Activated effector memory CD4-positive, alpha-beta T cell treated with Interleukin-2 at 50 U/mL for 16 hours (primary cell): ENCODE results near the gene MCOLN1.
"Not testable (repeated sequence)": the region's sequence is repeated elsewhere in the genome, so short reads cannot be mapped to it uniquely, and the experiment has no call there.

ENCODE experiments used
- DNase-seq: peaks from one replicate; pipeline ENCODE4 v3.0.0-alpha.2; 2020

The MCOLN1 gene

DNA sequence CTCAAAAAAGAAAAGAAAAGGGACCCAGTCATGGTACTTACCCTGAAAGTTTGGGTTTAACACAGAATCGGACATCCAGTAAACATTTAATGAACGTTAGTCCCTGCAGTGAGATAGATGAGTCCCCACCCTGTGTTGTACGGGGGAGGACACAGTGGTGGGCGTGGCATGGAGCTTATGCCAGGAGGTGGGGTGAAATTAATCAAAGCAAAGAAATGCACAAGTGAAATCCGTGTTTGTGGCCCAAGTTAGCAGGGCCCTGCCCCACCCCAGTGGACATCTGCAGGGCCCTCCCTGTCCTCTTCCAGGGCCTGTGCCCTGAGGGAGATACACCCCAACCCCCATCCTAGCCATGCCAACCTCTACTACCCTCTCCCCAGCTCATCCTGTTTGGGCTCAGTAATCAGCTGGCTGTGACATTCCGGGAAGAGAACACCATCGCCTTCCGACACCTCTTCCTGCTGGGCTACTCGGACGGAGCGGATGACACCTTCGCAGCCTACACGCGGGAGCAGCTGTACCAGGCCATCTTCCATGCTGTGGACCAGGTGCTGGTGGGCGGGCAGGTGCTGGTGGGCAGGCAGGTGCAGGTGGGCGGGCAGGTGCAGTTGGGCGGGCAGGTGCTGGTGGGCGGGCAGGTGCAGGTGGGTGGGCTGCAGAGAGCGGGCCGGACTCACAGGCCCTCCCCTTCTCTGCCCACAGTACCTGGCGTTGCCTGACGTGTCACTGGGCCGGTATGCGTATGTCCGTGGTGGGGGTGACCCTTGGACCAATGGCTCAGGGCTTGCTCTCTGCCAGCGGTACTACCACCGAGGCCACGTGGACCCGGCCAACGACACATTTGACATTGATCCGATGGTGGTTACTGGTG lies 3.9 kb downstream of the MCOLN1 start:
- no peak for DNase-seq

DNA sequence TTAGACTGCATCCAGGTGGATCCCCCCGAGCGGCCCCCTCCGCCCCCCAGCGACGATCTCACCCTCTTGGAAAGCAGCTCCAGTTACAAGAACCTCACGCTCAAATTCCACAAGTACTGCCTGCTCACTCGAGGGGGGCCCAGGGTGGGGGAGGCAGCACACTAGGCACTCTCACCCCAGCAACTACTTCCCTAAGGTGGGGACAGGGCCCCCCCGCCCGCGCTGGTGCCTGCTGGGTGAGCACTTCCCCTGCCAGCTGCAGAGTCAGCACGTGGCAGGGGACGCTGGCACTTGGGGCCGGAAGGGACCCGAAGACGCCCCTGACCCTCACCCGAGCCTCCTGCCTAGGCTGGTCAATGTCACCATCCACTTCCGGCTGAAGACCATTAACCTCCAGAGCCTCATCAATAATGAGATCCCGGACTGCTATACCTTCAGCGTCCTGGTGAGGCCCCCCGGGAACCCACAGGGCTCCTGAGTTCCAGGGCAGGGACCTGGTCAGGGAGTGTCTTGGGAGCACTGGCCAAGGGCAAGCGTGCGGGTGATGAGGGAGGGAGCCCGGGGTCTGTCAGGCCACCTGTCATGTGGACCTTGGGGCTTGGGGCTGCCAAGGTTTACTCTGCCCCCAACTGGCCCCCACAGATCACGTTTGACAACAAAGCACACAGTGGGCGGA lies 5.2 kb downstream of the MCOLN1 start:
- DNase-seq: no peak

DNA sequence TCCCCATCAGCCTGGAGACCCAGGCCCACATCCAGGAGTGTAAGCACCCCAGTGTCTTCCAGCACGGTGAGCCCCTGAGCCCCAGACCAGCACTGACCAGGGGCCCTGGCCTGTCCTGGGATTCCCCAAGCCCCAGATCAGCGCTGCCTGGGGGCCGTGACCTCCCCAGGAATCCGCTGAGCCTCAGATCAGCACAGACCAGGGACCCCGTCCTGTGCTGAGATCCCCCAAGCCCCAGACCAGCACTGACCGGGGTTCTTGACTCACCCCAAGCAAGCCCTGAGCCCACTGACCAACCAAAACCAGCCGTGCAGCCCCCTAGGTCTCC lies 5.7 kb downstream of the MCOLN1 start:
- no peak for DNase-seq

DNA sequence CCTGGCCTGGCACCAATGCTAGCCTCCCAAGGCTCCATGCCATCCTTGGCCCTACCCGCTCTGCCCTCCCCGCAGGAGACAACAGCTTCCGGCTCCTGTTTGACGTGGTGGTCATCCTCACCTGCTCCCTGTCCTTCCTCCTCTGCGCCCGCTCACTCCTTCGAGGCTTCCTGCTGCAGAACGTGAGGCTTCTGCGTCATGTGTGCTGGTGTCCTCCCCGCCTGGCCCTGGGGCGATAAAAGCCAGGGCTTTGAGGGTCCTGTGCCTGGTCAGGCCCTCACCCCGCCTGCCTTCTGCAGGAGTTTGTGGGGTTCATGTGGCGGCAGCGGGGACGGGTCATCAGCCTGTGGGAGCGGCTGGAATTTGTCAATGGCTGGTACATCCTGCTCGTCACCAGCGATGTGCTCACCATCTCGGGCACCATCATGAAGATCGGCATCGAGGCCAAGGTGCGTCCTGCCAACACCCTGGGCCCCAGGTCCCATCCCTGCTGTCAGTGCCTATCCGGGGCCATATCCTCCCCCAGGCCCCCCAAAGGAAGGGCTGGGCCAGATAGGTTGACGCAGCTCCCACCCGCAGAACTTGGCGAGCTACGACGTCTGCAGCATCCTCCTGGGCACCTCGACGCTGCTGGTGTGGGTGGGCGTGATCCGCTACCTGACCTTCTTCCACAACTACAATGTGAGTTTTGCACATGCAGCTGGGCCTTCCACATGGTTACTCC lies 6.3 kb downstream of the MCOLN1 start:
- DNase-seq: no peak

DNA sequence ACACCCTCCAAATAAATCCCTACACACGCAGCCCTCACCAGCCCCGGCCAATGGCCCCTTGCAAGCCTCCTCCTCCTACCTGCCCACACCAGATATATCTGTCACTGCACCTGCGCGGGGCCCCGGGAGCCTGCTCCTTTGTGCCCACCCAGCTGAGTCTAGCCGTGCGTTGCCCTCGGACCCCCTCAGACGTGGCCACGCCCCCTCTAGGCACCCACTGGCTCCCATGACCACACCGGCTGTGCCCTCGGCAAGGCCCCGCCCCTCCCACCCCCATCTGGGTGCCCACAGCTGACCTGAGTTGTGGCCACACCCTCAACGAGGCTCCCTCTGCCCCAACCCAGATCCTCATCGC lies 6.8 kb downstream of the MCOLN1 start:
- DNase-seq: no peak

DNA sequence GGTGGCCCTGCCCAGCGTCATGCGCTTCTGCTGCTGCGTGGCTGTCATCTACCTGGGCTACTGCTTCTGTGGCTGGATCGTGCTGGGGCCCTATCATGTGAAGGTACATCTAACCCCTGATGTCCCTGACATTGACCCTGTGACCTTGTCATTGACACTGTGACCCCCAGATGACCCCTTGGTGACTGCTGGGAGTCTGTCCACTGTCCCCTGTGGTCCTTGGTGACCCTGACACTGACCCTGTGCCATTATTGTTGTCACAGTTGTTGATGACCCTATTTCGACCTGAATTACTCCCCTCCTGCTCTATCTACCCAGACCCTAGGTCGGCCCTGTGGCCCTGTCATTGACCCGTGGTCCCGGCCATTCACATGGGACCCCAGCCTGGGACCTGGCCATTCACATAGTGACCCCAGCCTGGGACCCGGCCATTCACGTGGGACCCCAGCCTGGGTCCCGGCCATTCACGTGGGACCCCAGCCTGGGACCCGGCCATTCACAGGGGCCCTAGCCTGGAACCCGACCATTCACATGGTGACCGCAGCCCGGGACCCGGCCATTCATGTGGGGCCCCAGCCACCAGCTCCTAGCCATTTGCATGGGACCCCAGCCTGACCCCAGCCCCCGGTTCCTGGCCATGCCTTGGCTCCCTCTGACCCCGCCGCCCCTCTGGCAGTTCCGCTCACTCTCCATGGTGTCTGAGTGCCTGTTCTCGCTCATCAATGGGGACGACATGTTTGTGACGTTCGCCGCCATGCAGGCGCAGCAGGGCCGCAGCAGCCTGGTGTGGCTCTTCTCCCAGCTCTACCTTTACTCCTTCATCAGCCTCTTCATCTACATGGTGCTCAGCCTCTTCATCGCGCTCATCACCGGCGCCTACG lies 7.4 kb downstream of the MCOLN1 start:
- DNase-seq: no peak

DNA sequence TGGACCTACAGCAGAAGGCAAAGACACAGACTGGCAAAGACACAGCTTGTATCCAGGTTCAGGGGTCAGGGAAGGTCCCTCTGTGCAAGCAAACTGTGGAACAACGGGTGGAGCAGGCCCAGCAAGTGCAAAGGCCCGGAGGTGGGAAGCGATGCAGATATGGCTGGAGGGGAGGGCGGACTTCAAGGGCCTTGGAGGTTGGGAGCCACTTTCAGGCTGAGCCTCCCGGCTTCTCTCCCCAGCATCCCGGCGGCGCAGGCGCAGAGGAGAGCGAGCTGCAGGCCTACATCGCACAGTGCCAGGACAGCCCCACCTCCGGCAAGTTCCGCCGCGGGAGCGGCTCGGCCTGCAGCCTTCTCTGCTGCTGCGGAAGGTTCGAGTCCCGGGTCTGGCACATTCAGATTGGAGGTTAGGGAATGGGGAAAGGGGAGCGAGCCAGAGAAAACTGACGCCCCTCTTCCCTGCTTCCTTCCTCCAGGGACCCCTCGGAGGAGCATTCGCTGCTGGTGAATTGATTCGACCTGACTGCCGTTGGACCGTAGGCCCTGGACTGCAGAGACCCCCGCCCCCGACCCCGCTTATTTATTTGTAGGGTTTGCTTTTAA lies 11.0 kb downstream of the MCOLN1 start:
- DNase-seq: no peak

DNA sequence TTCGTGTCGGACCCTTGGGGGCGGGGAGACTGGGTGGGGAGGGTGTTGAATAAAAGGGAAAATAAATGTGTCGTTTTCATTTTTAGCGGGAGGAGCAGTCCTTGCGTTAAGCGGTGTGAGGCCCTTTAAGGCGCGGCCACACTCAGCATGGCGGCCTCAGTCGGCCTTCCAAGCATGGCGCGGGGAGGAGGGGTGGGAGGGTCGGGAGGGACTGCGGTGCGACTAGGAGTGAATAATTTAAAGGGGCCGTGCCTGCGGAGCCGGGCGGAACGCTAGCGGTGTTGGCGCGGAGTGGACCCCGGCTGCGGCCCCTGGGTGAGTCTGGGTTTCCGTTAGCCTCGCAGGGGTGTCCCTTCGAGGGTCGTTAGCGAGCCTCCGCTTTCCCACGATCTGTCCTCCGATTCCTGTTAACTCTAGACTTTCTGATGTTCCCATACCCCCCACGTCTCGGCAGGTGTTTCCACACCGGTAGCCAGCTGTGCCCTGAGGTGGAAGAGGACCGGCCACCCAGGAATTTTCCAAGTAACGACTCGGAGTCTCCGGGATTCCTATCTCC lies 11.6 kb downstream of the MCOLN1 start:
- DNase-seq: peak; percentile 77

DNA sequence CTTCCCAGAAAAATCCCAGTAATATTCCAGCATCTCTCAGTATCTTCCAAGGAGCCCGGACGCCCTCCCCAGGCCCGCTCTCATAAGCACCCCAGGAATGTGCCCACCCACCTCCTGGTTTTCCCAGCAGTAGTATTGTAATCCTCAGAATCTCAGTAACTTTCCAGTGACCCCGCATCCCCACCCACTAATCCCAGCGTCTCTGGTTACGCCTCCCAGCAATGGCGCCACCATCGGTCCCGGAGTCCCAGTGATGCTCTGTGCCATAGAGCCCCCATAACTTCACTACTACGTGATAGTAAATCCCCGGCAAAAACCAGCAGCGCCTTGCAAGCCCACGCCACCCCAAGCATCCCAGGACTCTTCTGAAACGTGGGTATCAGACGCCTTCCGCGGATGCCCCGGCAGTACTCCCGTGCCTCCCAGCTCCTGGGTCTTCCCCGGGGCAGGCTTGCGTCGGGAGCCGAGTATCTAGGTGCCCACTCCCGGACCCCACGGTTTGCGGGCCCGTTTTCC lies 12.2 kb downstream of the MCOLN1 start:
- no peak for DNase-seq

DNA sequence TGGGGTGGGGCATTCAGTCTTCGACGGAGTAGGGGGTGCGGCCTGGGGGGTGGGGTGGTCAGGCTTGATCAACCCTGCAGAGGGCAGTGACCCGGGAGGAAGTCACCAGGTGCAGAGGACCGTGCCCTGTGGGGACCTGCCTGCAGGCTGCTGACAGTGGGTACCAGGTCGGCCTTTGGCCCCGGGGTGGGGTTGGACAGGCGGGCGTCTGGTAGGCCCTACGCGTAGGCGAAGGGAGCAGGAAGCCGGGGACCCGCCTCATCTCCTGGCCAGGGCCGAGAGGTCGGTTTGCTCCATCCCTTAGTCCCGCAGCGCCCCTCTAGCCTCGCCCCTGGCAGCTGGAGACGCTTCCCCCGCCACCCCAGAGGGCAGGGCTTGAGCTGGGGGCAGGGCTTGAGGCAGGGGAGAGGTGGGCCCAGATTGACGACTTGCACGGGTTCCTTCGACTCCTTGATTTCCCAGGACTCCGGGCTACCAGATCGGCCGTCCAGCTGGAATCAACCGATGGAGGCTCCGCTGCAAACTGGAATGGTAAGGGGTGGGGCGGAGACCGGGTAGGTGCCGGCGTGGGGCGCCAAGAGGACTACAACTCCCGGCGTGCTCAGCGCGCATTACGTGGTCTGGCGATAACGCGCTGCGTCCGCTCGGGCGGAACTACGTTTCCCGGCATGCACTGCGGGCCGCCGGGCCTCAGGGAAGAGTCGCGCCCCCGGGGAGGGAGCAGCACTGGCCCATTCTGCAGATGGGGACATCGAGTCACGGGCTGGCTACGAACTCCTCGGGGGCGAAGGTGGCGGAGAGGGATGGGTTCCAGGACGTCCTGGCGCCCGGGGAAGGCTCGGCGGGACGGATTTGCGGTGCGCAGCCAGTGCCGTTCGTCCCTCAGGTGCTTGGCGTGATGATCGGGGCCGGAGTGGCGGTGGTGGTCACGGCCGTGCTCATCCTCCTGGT lies 12.9 kb downstream of the MCOLN1 start, which contains the start of gene PNPLA6:
TSS of gene PNPLA6 (plus strand) at position 671 of the 951 bp plus-strand sequence. CDS start at position 743, 72 bp downstream.
- peak; percentile 91 for DNase-seq

DNA sequence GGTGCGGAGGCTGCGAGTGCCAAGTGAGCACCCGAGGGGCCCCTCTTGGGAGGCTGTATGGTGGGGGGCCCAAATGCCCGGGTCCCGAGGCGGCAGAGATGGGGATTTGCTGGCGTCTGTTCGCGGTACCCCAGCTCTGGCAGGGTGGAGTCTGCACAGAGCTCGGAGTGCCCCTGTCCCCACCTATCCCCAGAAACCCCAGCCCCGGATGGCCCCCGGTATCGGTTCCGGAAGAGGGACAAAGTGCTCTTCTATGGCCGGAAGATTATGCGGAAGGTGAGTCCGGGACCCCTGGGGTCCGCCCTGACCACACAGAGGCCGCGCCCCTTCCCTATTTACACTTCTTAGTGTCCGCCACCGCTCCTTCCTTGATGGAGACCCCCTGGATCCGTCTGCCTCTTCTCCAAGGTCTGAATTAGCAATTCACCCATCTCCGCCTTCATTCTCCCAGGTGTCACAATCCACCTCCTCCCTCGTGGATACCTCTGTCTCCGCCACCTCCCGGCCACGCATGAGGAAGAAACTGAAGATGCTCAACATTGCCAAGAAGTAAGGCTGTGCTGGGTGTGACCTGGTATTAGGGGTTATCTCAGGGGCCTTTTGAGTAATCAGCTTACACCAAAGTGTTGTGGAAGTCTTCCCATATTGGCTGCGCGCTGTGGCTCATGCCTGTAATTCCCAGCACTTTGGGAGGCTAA lies 13.7 kb downstream of the MCOLN1 start:
- no peak for DNase-seq

DNA sequence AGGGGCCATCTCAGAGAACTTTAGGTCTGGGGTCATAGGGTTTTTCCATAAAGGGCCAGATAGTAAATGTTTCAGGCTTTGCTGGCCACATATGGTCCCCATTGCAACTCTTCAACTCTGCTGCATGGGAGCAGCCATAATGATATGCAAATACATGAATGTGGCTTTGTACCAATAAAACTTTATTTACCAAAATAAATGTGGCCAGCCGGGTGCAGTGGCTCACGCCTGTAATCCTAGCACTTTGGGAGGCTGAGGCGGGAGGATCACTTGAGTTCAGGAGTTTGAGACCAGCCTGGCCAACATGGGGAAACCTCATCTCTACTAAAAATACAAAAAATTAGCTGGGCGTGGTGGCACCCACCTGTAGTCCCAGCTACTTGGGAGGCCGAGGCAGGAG lies 16.6 kb downstream of the MCOLN1 start:
- DNase-seq: not testable (repeated sequence)

DNA sequence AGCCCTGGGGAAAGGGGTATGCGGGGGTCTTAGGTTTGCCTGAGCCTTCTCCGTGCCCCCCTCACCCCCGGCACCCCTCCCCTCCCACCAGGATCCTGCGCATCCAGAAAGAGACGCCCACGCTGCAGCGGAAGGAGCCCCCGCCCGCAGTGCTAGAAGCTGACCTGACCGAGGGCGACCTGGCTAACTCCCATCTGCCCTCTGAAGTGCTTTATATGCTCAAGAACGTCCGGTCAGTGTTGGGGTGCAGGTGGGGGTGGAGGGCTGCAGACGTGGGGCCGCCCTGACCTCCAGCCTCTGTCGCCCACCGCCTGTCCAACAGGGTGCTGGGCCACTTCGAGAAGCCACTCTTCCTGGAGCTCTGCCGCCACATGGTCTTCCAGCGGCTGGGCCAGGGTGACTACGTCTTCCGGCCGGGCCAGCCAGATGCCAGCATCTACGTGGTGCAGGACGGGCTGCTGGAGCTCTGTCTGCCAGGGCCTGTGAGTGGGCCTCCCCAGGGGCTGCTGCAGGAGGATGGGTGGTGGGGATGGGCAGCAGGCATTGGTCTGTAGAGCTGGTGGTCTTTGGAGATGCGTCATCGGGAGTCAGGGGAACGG lies 17.5 kb downstream of the MCOLN1 start:
- no peak for DNase-seq

DNA sequence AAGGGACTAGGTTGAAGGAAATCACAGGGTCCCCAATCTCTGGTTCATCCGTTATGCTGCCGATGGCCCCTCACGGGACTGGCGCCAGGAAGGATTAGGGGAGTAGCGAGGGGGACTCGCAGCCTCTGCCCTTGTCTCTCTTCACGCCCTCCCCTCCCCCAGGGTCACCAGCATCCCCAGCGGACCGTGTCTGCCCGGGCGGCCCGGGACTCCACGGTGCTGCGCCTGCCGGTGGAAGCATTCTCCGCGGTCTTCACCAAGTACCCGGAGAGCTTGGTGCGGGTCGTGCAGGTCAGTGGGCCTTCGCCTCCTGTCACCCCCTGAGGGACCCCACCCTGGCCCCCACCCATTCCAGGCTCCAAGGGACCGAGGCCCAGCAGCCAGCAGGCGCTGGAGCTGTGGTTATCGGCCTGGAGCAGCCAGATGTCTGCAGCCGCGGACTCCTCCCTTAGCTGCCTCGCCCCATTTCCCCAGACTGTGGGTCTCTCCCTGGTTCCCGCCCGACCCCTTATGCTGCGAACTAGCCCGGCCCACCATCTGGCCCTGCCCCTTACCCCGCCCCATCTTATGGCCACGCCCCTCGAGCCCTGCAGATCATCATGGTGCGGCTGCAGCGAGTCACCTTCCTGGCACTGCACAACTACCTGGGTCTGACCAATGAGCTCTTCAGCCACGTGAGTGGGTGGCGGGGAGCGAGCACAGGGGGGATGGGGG lies 18.5 kb downstream of the MCOLN1 start:
- no peak for DNase-seq

DNA sequence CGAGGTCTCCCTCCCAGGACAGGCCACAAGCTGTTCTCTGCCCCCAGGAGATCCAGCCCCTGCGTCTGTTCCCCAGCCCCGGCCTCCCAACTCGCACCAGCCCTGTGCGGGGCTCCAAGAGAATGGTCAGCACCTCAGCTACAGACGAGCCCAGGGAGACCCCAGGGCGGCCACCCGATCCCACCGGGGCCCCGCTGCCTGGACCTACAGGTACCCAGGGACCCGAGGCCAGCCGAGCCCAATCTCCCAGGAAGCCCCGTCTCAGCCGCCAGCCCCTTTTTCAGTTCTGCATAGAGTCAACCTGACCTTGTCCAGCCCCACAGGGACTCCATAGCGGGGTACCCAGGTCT lies 19.0 kb downstream of the MCOLN1 start:
- DNase-seq: no peak

DNA sequence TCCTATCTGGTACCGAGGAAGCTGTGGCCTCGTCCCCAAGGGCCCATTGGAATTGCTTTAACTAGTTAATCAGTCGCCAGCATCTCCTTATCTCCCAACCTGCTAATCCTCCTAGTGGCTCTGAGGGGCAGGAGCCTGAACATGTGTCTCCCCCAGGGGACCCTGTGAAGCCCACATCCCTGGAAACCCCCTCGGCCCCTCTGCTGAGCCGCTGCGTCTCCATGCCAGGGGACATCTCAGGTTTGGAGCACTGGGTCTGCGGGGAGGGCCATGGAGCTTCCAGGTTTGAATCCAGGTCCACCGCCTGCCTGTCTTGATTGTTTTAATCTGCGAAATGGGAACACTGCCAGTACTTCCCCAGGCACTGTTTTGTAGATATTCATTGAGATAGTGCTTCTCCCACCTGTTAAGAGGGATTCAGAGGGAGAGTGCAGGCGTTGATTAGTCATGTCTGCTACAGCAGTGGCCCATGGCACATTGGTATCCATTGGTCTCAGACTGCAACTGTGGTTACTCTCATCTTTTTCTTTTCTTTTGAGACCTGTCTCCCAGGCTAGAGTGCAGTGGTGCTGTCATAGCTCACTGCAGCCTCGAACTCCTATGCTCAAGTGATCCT lies 19.5 kb downstream of the MCOLN1 start:
- DNase-seq: no peak

DNA sequence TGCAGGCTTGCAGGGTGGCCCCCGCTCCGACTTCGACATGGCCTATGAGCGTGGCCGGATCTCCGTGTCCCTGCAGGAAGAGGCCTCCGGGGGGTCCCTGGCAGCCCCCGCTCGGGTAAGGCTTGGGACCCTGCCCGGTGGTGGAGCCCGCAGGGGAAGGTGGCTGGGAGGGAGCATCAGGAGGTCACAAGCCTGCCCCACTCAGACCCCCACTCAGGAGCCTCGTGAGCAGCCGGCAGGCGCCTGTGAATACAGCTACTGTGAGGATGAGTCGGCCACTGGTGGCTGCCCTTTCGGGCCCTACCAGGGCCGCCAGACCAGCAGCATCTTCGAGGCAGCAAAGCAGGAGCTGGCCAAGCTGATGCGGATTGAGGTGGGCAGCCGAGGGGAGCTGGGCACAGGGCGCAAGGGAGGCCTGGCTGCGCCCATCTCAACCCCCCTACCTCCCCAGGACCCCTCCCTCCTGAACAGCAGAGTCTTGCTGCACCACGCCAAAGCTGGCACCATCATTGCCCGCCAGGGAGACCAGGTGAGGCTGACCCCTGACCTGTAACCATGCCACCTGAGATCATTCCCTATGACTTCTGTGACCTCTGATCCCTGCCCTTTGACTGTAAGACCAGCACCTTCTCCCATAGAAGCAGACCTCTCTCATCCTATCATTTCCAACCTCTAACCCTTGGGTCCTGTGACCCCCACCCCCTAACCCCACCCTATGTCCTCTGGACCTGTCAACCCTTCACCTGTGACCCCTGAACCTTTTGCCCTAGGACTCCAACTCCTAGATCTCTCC lies 20.3 kb downstream of the MCOLN1 start:
- DNase-seq: no peak

DNA sequence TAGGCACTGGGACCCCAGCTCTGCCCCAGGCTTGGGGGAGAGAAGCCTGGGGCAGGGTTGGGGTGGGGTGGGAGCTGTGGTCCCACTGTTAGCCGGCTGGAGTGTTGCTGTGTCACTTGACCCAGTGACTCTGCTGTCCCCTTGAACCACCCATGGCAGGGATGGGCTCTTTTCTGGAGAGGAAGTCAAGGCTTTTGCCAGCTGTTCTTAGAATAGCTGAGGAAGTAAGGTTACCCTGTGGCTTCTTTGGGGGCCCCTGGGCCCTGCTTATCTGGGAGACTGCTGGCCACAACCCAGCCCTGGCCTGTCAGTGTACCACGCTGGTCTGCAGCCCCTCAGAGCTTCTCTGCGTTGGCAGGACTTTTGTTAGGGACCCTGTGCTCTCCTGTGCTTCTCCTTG lies 22.2 kb downstream of the MCOLN1 start:
- DNase-seq: no peak
